GM10248 (cell line): ENCODE measurements around the gene PTPN11.
"Not testable (repeated sequence)": the region's sequence is repeated elsewhere in the genome, so short reads cannot be mapped to it uniquely, and the experiment has no call there.

ENCODE experiments used
- CTCF ChIA-PET: fragments of 300-600 bp; sonication (Branson Sonifier 250); formaldehyde crosslinking; extraction: SDS; loops from one replicate; lab custom pipeline; 2021; ENCODE audit warnings: antibody characterized with exemption; lab: Yijun Ruan, JAX
- POLR2A ChIA-PET: fragments of 350-650 bp; sonication (Branson Sonifier 250); formaldehyde crosslinking; extraction: SDS; loops from one replicate; lab custom pipeline; 2020; ENCODE audit warnings: antibody characterized with exemption; lab: Yijun Ruan, JAX
- DNase-seq: peaks from one replicate; pipeline ENCODE4 v3.0.0; 2012; ENCODE audit errors: extremely low spot score
- TF ChIP-seq, protein P1 (sequence below): IDR thresholded peaks from 2 replicates; pipeline ENCODE4 v1.5.1; 2012; ENCODE audit warnings: mild to moderate bottlenecking, low read depth; ENCODE audit errors: extremely low read depth, missing control alignments, control extremely low read depth

The PTPN11 gene

DNA sequence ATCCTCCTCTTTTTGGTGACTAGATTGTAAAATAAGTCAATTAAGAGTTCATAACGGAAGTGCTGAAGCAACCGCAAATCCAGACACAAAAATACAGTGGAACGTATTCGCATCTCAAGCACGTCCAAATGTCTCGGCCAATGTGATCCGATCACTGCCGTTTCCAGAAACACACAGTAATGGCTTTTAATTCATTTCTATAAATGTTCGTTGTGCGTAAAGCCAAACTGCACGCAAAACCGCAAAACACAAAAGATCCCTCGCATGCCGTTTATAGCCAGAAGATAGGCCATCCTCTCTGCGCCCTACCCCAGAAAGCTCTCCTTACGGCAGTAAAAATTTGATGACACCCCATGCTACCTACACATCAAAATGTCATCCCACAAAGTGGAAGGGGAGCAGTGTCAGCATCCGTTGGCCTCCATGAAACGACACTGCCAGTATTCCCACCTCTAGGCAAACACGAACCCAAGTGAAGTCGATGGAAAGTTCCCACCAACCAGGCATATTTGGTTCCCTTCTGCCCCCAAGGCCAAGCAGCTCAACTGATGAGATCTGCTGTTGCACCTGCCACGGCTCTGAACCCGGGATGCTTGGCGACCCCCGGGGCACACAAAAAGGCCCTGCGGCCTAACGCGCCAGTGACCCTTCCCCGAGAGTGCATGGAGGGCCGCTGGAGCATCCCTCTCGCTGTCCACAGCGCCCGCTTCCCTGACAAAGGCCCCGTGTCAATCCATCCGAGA lies 37.9 kb upstream of the PTPN11 start:
- ChIA-PET POLR2A (interaction anchor here (0.5 to 0.6 kb wide), 2 partner anchors 69 to 275 kb away, joined by 5 to 7 read pairs; no protein-coding TSS in a partner anchor), CTCF (interaction anchor here (1.4 kb wide), 1 partner anchor 183 kb away, joined by 4 read pairs; no protein-coding TSS in a partner anchor)
- DNase-seq = no peak
- TF ChIP-seq, protein P1, sequence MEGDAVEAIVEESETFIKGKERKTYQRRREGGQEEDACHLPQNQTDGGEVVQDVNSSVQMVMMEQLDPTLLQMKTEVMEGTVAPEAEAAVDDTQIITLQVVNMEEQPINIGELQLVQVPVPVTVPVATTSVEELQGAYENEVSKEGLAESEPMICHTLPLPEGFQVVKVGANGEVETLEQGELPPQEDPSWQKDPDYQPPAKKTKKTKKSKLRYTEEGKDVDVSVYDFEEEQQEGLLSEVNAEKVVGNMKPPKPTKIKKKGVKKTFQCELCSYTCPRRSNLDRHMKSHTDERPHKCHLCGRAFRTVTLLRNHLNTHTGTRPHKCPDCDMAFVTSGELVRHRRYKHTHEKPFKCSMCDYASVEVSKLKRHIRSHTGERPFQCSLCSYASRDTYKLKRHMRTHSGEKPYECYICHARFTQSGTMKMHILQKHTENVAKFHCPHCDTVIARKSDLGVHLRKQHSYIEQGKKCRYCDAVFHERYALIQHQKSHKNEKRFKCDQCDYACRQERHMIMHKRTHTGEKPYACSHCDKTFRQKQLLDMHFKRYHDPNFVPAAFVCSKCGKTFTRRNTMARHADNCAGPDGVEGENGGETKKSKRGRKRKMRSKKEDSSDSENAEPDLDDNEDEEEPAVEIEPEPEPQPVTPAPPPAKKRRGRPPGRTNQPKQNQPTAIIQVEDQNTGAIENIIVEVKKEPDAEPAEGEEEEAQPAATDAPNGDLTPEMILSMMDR = no peak

- POLR2A ChIA-PET = interaction anchor here (0.5 to 0.6 kb wide), 2 partner anchors 70 to 276 kb away, joined by 5 to 7 read pairs; no protein-coding TSS in a partner anchor
- TF ChIP-seq, protein P1 = no peak
- peak; percentile 70 for DNase-seq
- CTCF ChIA-PET = interaction anchor here (1.4 kb wide), 1 partner anchor 183 kb away, joined by 4 read pairs; no protein-coding TSS in a partner anchor
Measured at GRCh38 chr12:112381406-112381882, 37.3 kb upstream of the PTPN11 start.

GRCh38 chr12:112381883-112382796 lies 36.6 kb upstream of the PTPN11 start, which contains the start of gene HECTD4:
Gene HECTD4 (minus strand): TSS chr12:112382431. CDS start chr12:112382128, 303 bp downstream.
- ChIA-PET CTCF (interaction anchor here (1.4 kb wide), 1 partner anchor 184 kb away, joined by 4 read pairs; no protein-coding TSS in a partner anchor), POLR2A (no interaction called here)
- peak; percentile 98 for DNase-seq
- TF ChIP-seq, protein P1 = no peak

- TF ChIP-seq, protein P1 = no peak
- POLR2A ChIA-PET = no interaction called here
- DNase-seq = no peak
- CTCF ChIA-PET = interaction anchor here (0.9 to 1.6 kb wide), 2 partner anchors 61 to 185 kb away, joined by 3 to 7 read pairs; no protein-coding TSS in a partner anchor
Measured at GRCh38 chr12:112382866-112383265, 35.9 kb upstream of the PTPN11 start.

DNA sequence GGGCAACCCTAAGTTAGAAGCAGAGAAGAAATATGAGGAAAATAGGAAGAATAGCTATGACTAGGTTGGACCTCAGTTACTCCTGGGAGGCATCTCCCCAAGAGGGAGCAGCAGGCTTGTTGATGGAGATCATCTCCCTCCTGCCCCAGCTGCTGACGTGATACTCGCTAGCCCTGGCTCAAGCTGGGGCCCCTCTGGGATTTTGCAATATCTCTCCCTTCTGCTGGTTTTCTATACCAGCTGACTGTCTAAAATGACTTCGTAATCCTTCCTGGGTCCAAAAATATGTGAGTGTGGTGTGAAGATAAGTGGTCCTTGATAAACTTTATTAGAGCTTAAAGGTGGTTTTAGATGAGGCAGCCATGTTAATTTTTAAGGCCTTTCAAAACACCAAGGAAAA lies 32.0 kb upstream of the PTPN11 start:
- TF ChIP-seq, protein P1 = no peak
- ChIA-PET CTCF (interaction anchor here (0.7 to 4.2 kb wide), 55 partner anchors 8 to 560 kb away, joined by 3 to 82 read pairs (median 4); no protein-coding TSS in a partner anchor), POLR2A (interaction anchor here (0.6 kb wide), 1 partner anchor 260 kb away, joined by 3 read pairs; no protein-coding TSS in a partner anchor)
- DNase-seq = no peak

- TF ChIP-seq, protein P1 = no peak
- POLR2A ChIA-PET = no interaction called here
- CTCF ChIA-PET = interaction anchor here (4.2 kb wide), 1 partner anchor 192 kb away, joined by 82 read pairs; no protein-coding TSS in a partner anchor
- DNase-seq = no peak
Measured at GRCh38 chr12:112389228-112389627, 29.5 kb upstream of the PTPN11 start.

GRCh38 chr12:112389922-112390654 lies 28.7 kb upstream of the PTPN11 start:
- CTCF ChIA-PET = interaction anchor here (4.2 kb wide), 1 partner anchor 192 kb away, joined by 82 read pairs; no protein-coding TSS in a partner anchor
- POLR2A ChIA-PET, DNase-seq: not testable (repeated sequence)
